Left lobe of liver (tissue), 2 donors: ENCODE measurements around the gene NOX5. TPM values are rescaled to one million over a fixed set of nuclear protein-coding genes. Genes with fewer than 3 reads are reported as not detected.

ENCODE experiments used
- ATAC-seq: fragments of 200-7000 bp; cut with Tn5 transposase; one replicate; pipeline ENCODE4 v1.9.1; 2020; ENCODE audit warnings: mild to moderate bottlenecking, moderate library complexity
- DNase-seq: peaks from one replicate; pipeline ENCODE4 v3.0.0-alpha.2; 2020; ENCODE audit warnings: low spot score
- total RNA-seq: library from RNA; stranded (reverse); gene quantifications from one replicate; pipeline ENCODE4 v1.2.1, GENCODE V29; 2021
- donor health status: DM: no; HTN: no; CAD: no; lungs with moderate emphysema.
- donor health status: DM: no; HTN: yes; CAD: no.

Gene NOX5
- total RNA-seq, 1 donor from 2014 or later: 0.13 TPM

DNA sequence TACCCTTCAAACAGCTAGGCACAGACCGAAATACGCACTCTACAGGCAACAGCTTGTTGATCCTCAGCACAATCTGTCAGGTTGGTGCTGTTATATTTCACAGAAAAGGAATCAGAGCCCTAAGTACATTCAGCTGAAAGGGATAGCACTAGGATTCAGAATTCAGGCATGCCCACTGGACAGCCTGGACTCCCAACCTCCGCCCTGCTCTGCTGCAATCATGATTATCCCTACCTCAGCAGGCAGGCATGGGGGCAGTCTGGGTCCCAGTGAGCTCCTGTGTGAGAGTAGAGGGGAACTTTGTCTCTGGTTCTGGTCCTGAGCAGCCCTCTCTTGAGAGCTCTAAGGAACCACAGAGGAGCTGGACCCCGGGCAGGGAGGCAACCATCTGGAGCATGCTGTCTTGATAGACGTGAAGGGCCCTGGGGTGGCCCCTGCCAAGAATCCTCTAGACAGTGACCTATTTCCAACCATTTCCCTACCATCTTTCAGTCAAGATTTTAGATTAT lies 23.4 kb upstream of the NOX5 start:
- DNase-seq (no peak), ATAC-seq (no peak)

DNA sequence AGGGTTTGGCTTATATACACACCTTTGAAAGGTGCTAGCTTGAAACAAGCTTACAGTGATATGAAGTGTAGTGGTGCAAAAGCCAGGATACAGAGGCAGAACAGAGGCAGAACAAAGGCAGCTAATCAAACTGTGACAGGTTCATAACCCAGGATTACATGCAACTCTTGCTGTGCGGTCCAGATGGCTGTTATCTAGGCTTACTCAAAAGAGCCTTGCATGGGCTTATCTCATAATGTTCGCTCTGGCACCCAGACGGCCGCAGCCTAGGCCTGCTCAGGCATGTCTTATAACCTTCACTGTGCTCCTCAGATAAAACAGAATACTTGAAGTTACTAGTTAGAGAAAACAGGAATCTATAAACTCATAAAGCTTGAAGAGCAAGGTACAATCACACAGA lies 22.8 kb upstream of the NOX5 start:
- ATAC-seq: no peak

DNA sequence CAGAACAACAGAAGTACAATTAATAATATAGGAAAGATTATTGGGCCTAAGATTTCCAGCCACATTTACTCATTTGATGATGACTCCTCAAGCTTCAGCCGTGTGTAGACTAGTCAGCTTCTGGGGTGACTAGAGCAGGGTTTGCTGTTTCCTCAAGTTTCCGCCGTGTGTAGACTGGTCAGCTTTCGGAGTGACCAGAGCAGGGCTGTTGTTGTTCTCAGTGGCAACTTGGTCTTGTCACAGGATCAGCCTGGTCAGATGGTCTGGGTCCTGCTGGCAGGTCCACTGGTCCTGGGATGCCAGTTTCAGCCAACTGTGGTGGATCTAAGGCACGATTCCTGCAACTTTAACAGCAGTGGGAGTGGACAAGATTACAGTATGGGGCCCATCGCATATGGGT lies 21.8 kb upstream of the NOX5 start:
- no peak for ATAC-seq

More for the DNA sequence above, 22.8 kb upstream of the NOX5 start:
- no peak for DNase-seq

DNA sequence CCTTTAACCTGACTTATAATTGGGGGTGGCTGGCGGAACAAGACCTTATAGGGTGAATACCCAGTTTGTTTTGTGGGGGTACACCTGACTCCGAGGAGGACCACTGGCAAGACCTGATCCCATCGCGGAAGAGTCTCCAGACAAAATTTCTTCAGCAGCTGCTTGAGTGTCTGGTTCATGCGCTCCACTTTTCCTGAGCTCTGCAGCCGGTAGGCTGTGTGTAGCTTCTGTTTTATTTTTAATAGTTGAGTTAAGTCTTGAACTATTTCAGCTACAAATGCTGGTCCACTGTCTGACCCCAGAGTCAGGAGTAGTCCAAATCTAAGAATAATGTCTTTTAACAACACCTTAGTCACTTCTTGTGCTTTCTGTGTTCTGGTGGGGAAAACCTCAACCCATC lies 21.2 kb upstream of the NOX5 start:
- ATAC-seq (no peak), DNase-seq (no peak)

More for the DNA sequence above, 21.8 kb upstream of the NOX5 start:
- no peak for DNase-seq

DNA sequence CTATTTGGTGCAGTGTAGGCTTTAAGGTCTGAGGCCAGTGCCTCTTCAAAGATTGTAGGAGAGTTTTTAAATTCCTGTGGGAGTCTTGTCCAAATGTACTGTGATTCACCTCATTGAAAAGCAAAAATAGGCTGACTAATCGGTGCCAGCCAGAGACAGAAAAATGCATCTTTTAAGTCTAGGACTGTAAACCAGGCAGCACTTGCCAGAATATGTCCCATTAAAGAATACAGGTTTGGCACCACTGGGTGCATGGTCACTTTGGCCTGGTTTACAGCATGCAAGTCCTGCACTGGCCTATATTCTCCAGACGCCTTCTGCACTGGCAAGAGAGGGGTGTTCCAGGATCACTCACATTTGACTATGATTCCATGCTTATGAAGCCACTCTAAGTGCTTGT lies 20.3 kb upstream of the NOX5 start:
- no peak for ATAC-seq
- DNase-seq: peak; percentile 15

DNA sequence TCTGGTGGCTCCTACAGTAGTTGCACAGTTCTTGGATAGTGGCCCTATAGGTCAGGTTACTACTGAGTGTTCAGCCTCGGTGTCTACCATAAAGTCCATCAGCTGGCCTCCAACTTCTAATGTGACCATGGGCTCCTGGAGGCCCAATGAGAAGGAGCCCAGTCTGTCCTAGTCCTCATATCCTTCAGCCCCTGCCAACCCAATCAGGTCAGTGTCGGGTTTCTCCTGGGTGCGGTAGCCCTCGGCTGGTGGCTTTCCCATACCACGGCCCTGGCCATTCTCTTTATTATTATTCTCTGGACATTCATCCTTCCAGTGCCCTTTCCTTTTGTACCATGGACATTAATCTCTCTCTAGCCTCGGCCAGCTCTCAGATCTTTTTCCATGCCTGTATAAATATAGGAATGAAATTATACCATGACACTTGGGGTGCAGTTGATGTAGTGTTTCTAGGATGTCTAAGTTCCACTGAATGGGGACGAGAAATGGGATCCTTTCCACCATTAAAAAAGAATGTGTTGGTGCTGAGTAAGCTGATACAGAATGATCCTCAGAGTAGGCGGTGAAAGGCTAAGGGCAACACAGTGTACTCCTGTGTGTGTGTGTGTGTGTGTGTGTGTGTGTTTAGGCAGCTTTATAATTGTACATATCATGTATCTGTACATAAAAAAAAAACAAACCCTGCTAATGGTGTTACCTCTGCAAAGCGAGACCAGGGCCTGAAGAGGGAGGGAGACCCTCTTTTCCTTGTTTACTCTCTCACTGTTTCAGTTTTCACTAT lies 19.3 kb upstream of the NOX5 start:
- DNase-seq (peak; percentile 11), ATAC-seq (no peak)

DNA sequence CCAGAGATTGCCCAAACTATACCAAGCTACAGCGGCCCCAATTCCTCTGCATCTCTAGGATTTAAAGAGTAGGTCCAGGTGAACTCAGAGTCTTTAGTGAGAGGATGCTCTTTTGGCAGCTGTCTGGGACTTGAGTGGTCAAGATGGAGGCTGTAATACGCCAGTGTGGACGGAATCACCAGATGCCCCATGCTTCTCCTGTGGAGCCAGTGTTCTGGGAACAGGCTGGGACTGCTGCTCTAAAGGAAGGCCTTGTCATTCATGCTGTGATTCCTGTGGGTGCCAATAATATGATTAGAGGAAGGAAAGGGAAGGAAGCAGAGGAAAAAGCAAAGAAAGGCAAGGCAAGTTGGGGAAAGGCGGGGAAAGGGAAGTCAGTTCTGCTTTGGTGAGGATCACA lies 17.4 kb upstream of the NOX5 start:
- ATAC-seq: no peak
- peak; percentile 16 for DNase-seq

DNA sequence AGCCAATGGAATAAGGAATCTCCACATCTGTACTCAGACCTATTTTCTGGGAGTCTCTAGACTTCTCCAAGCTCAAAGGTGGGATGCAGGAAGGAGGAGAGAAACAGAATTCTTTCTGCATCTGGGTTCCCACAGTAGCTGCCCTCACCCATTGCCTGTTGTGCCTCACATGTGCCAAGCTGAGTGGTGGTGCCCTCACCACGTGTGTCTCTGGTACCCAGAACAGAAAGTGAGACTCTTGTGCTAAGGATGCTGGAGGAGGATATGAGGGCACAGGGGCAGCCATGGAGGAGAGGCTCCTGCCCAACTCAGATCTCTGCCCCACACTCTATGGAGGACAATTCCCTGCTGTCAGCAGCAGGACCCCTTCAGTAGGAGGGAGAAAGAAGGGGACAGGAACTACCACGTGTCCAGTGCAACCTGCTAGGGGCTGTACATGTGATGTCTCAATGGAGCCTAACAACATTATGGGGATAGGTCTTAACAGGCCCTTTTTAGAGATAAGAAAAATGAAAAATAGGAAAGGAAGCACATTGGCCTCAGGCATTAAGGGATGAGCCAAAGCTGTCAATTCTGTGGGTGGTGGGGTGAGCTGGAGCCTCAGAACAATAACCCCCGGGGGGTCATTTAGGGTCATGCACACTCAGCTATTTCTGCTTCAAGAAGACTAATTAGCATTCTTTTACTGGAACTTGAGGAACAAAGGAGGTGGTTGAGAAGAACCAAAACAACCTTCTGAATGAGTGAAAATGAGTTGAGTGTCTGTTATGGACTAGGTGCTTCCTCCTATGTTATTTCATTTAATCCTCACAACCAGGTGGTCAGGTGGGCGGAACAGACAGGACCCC lies 16.3 kb upstream of the NOX5 start:
- DNase-seq: peak; percentile 3

DNA sequence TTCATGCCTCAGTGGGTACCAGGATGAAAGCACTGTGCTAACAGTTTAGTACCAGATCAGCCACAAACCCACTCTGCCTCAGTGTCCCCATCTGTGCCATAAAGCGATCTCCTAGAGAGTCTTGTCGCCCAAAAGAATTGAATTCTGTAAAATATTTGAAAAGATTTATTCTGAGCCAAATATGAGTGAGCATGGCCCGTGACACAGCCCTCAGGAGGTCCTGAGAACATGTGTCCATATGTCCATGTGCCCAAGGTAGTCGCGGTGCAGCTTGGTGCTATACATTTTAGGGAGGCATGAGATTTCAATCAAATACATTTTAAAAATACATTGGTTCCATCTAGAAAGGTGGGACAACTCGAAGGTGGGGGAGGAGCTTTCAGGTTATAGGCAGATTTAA lies 15.4 kb upstream of the NOX5 start:
- no peak for ATAC-seq
- DNase-seq: no peak

More for the DNA sequence above, 16.3 kb upstream of the NOX5 start:
- no peak for ATAC-seq

DNA sequence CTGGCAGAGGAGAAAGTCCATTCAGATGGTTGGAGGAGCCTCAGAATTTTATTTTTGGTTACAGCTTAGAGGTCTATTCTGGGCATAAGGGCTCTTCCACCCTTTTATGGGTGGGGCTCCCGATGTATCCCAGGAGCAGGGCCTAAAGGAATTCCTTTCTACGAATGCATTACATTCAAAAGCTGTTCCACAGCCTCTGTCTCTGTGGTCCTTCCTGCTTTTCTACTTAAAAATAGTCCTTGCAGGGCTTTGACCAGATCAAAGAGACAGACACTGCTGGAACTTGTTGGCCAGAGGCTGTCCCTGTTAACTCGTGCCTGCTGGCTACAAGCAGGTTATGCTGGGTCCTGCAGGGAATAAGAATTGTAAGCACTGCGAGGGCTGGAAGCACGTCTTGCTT lies 14.4 kb upstream of the NOX5 start:
- DNase-seq (no peak), ATAC-seq (no peak)

DNA sequence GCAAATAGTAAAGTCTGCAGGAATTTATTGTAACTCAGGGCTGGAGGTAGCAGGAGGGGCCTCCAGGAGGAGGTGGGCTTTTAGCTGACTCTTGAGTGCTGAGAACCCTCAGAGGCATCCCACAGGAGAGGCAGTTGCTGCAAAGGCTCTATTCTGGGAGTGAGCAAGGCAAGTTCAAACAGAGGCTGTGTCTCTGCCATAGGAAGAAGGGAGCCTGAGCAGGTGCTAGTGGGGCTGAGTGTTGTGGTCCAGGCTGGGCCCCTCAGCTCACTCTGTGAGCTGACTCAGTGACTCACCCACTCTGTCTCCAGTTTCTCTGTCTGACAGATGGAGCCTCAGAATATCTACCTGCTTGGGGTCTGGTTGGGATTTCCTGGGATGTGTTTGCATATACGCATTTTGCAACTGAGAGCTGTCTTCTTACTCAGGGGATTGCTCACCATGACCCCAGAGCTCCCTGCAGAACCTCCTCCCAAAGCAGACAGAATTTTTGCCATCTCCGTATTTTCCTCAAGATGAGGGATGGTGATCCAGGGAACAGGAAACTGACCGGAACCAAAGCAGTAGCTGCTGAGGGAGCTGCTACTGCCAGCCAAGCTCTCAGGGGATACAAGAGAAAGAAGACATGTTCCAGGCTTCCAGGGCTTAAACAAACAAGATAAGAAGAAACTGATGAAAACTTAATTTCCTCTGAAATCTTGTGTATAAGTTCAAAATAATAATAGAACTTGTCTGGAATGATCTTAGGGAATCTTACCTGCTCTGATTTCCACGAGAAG lies 13.6 kb upstream of the NOX5 start:
- DNase-seq (no peak), ATAC-seq (no peak)

DNA sequence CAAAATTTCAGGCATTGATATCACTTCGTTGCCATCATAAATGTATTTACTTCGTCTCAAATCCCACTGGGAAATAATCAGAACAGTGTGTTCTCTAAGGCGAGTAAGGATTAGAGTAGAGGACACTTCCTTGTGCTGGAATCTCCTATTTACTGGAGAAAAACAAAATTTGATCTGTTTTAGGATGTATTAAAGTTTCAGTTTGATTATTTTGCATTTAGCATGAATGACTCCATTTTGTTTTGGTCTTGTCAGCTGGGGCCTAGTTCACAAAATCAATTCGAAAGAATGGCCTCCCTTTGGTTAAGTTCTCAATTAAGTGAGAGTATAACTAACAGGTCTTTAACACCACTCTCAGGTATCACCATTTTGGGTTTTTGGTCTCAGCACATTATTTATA lies 11.7 kb upstream of the NOX5 start:
- ATAC-seq: no peak
- no peak for DNase-seq

DNA sequence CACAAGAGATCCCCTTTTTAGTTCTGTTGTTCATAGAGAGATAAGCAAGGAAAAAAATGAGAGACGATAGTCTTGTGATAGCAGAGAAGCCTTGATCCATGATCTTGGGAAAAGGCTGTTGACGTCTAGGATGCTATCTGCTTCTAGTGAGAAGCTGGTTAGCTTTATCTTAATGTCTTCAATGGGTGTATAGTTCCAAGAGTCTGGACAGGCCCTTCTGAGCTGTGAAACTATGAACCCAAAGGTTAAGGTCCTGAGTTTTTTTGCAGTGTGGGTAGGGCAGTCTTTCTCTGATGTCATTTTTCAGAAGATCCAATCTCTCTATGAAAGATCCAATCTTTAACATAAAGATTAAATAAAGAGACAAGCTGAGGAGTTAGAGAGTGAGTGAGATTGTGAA lies 10.5 kb upstream of the NOX5 start:
- no peak for DNase-seq

DNA sequence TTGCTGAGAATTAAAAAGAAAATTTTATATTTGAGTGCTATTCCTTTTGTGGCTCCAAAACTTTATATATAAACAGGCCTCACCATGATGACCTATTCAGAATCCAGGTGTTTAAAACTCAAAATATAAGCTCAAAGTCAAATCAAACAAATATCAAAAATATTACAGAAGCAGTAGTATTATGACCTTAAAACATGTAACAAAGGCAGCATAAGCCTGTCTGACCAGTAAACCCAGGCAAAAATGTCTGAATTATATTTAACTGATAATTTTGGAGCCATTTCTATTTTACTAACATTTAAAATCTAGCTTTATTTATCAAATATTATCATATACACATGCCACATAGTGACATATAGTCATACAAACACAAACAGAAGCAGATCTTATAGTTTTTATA lies 6.4 kb upstream of the NOX5 start:
- no peak for DNase-seq
- ATAC-seq: no peak

More for the DNA sequence above, 10.5 kb upstream of the NOX5 start:
- ATAC-seq: no peak

DNA sequence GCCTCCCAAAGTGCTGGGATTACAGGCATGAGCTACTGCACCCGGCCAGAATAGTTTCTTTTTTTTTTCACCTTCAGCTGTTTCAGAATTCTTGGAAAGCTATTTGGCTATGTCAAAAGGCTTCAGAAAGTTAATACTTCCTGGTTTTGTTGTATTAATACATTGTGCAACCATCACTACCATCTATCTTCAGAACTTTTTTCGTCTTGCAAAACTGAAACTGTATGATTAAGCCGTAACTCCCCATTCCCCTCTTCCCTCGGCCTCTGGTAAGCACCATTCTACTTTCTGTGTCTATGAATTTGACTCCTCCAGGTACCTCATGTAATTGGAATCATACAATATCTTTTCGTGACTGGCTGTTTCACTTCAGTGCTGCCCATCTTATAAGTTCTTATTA lies 5.2 kb upstream of the NOX5 start:
- ATAC-seq: no peak

DNA sequence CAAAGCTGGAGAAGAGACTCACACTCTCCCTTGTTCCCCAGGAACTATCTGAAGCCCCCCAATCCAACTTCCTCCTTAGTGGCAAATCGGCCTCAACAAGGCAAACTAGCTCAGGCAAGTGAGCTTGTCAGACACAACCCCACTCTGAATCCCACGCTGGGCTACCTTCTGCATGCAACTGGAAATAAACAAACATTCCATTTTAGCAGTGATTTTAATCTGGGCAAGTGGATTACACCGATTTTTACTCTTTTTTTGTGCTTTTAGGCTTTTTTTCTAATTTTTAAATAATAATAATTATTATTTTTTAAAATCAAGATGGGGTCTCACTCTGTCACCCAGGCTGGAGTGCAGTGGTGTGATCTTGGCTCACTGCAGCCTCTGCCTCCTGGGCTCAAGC lies 2.9 kb upstream of the NOX5 start:
- DNase-seq (peak; percentile 10), ATAC-seq (no peak)

More for the DNA sequence above, 5.2 kb upstream of the NOX5 start:
- DNase-seq: no peak

DNA sequence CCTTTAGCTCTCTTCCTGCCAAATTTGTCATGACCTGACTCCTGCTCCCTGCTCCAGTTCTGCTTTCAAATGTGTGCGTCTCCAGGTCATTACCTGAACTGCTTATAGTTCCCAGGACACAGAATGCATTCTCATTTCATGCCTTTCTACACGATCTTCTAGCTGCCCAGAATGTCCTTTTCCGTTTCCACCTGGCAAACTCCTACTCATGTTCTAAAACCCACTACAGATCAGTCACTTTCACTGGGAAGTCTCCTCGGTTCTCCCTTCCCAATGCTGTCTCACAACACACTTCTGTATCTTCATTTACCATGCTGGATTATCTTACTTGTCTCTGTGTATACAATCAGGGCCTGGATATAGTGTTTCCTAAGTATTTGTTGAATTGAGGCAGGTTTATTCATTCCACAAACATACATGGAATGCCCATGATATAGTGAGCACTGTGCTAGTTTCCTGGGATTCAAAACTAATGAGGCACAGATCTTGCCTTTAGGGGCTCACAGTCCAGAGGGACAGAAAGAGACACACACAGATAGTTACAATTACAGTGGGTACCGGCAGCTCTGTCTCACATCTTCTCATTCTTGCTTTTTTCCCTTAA lies 1.6 kb upstream of the NOX5 start:
- ATAC-seq (peak; percentile 67), DNase-seq (peak; percentile 27)

DNA sequence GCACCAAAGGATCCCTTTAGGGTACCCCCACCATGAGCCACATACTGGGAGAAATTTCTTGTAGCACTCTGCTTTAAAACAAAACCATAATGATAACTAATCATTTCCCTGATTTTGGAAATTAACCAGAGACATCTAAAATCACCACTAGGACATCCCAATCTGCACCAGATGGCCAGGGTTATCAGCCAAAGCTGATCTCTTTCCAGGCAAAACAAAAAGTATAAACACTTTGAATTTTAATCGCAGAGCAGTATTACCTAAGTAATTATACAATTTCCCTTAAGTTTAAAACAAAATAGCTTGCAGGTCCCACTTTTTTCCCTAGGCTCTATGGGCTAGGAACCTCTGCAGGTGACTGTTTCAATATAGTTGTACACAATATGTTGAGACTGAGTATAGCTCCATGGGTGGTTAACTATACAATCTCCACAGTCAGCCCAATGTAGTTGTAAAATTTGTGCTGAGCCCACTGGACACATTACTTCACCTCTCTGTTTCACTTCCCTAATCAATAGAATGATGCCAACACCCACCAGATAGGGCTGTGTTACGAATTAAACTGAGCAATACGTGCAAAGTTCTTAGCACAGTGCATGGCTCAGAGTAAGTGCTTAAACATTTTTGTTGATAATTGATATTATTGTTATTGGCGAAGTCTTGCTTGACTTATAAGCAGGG lies 629 bp upstream of the NOX5 start:
- no peak for ATAC-seq
- DNase-seq: peak; percentile 0

DNA sequence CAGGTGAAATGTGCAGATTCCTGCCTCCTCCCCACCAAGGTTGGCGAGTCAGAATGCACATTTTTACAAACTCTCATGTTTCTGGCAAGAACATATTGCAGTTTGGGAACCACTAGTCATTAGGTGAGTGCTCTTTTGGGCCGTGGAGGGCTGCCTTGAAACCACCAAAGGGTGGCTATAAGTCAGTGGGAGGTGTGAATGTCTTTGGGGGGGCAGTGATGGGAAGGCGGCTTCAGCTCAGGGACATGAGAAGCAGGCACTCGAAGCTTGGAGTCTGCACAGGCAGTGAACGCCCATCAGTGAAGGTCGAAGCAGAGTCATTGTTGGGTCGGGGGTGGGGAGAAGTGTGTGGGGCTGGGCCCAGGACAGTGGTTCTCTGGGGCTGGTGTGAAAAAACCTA lies 1.1 kb downstream of the NOX5 start:
- DNase-seq (no peak), ATAC-seq (no peak)

DNA sequence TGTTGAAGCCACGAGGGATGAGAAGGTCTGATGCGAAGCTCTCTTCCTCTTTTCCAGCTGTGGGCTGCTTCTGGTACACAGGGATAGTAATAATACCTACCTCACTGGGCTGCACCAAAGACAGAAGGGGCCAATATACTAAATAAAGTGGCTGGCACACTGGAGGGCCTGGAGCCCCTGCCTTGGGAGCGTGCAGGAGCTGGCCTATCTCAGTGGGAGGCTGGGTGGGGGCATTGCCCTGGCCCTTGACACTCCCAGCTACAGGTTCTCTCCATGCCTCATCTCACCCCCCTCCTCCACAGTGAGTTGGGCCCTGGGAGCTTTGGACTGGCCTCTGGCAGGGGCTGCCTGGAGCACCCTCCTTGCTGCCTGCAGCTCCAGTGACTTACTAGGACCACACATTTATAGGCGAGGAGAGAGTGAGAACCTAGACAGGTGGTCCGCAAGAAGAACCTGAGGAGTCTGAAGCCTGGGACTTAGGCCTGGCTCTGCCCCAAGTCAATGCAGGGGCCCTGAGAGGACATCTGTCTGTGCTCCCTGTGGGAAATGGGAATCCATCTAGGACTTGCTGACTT lies 1.6 kb downstream of the NOX5 start:
- ATAC-seq (no peak), DNase-seq (no peak)
